Uterus (tissue), 4 donors: ENCODE results near the gene VSTM2A. TPM values are rescaled to one million over a fixed set of nuclear protein-coding genes. Genes with fewer than 3 reads are reported as not detected.

Source experiments
- DNase-seq, 2 donors: peaks; one replicate each; pipeline ENCODE4 v3.0.0-alpha.2; 2019 to 2020
- H3K27ac ChIP-seq, 2 donors: fragments of 200-600 bp; sonication (generic); 1 replicate in 1 of 2; 2 replicates in 1 of 2; pipeline ENCODE4 v1.5.1; 2016 to 2018
- H3K27me3 ChIP-seq, 2 donors: fragments of 200-600 bp; sonication (generic); one replicate each; pipeline ENCODE4 v1.5.1; 2018 to 2019; ENCODE audit warnings: control low read depth in 1 of 2
- H3K36me3 ChIP-seq, 2 donors: fragments of 200-600 bp; sonication (generic); one replicate each; pipeline ENCODE4 v1.5.1; 2019; ENCODE audit warnings: control low read depth in 1 of 2
- H3K4me1 ChIP-seq, 2 donors: fragments of 200-600 bp; sonication (generic); one replicate each; pipeline ENCODE4 v1.5.1; 2018 to 2019; ENCODE audit warnings: control low read depth in 1 of 2
- H3K4me3 ChIP-seq, 2 donors: fragments of 200-600 bp; sonication (generic); 1 replicate in 1 of 2; 2 replicates in 1 of 2; pipeline ENCODE4 v1.5.1; 2018 to 2019; ENCODE audit warnings: mild to moderate bottlenecking in 1 of 2
- H3K9me3 ChIP-seq, 2 donors: fragments of 200-600 bp; sonication (generic); one replicate each; pipeline ENCODE4 v1.5.1; 2019; ENCODE audit warnings: control low read depth in 1 of 2
- POLR2A ChIP-seq, 2 donors: fragments of 450-650 bp; IDR thresholded peaks; one replicate each; pipeline ENCODE4 v1.6.1; 2016; ENCODE audit warnings: antibody characterized with exemption in 2 of 2, mild to moderate bottlenecking in 1 of 2, moderate library complexity in 1 of 2
- intact Hi-C: fragments of 100-400 bp; cut with DNase I; formaldehyde crosslinking; loops from one replicate; pipeline ENCODE4 v1.15.1; 2023; ENCODE audit warnings: low total_unique reads
- small RNA-seq: library from RNA; depleted of rRNA; stranded (forward); fragments of <200 nt; gene quantifications from one replicate; pipeline ENCODE3, GENCODE V24; 2016
- total RNA-seq, 4 donors: library from RNA; depleted of rRNA in 3 of 4; stranded (reverse); fragments of >200 nt in 3 of 4; gene quantifications; one replicate each; pipeline versions ENCODE4 v1.1.0 to v1.2.4, GENCODE V29; 2014 to 2023
- TF ChIP-seq, protein P1 (sequence below), 4 experiments: fragments of 200-600 bp in 2 of 4; fragments of 450-650 bp in 2 of 4; sonication (generic) in 2 of 4; IDR thresholded peaks; one replicate each; pipeline ENCODE4 v1.5.1; 2016 to 2019; ENCODE audit warnings: antibody characterized with exemption in 4 of 4, mild to moderate bottlenecking in 2 of 4, moderate library complexity in 1 of 4
- donor health status: DM: yes; HTN: yes; CAD: no.

Gene VSTM2A
- total RNA-seq, 4 donors from 2014 or later = 0.28 TPM; not detected in 3

- no peak for TF ChIP-seq POLR2A (IDR thresholded peaks at IDR 0.05)
- TF ChIP-seq, protein P1, sequence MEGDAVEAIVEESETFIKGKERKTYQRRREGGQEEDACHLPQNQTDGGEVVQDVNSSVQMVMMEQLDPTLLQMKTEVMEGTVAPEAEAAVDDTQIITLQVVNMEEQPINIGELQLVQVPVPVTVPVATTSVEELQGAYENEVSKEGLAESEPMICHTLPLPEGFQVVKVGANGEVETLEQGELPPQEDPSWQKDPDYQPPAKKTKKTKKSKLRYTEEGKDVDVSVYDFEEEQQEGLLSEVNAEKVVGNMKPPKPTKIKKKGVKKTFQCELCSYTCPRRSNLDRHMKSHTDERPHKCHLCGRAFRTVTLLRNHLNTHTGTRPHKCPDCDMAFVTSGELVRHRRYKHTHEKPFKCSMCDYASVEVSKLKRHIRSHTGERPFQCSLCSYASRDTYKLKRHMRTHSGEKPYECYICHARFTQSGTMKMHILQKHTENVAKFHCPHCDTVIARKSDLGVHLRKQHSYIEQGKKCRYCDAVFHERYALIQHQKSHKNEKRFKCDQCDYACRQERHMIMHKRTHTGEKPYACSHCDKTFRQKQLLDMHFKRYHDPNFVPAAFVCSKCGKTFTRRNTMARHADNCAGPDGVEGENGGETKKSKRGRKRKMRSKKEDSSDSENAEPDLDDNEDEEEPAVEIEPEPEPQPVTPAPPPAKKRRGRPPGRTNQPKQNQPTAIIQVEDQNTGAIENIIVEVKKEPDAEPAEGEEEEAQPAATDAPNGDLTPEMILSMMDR (IDR thresholded peaks at IDR 0.05) = no peak
- no peak for DNase-seq
- intact Hi-C loops = no loop called here
- H3K27me3 ChIP-seq = no peaks in the 10 kb centered on the region
- no peak overlapping the region for H3K4me3 ChIP-seq
- H3K27ac ChIP-seq = no peak overlapping the region
- H3K4me1 ChIP-seq = no peaks in the 10 kb centered on the region
- H3K36me3 ChIP-seq = no peaks in the 10 kb centered on the region
- no peaks in the 10 kb centered on the region for H3K9me3 ChIP-seq
Observed at GRCh38 chr7:54615537-54615936, 73.4 kb downstream of the VSTM2A start.

Small RNA genes within 50 kb of the gene (small RNA-seq; reads per million reads assigned to genes)
- not detected for gene RNU6-1125P

Other genes with a start within 250 kb of the VSTM2A start
- gene SEC61G, start 216.8 kb downstream of the VSTM2A start, total RNA-seq = 100 to 1,000 TPM in 3 of 4 donors, 10 to 100 TPM in 1; 52.7 to 530 (median 401) TPM